GM21447 (cell line): ENCODE measurements around the gene THOC3.
A peak's percentile ranks its signal among the peaks of the same experiment; 100 is the strongest.
"Not testable (repeated sequence)": the region's sequence is repeated elsewhere in the genome, so short reads cannot be mapped to it uniquely, and the experiment has no call there.

ENCODE experiments used
- ATAC-seq: cut with Tn5 transposase; IDR thresholded peaks from one replicate; pipeline ENCODE4 v1.9.1; 2021; ENCODE audit not compliant: unreplicated experiment

The THOC3 gene, protein sequence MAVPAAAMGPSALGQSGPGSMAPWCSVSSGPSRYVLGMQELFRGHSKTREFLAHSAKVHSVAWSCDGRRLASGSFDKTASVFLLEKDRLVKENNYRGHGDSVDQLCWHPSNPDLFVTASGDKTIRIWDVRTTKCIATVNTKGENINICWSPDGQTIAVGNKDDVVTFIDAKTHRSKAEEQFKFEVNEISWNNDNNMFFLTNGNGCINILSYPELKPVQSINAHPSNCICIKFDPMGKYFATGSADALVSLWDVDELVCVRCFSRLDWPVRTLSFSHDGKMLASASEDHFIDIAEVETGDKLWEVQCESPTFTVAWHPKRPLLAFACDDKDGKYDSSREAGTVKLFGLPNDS

DNA sequence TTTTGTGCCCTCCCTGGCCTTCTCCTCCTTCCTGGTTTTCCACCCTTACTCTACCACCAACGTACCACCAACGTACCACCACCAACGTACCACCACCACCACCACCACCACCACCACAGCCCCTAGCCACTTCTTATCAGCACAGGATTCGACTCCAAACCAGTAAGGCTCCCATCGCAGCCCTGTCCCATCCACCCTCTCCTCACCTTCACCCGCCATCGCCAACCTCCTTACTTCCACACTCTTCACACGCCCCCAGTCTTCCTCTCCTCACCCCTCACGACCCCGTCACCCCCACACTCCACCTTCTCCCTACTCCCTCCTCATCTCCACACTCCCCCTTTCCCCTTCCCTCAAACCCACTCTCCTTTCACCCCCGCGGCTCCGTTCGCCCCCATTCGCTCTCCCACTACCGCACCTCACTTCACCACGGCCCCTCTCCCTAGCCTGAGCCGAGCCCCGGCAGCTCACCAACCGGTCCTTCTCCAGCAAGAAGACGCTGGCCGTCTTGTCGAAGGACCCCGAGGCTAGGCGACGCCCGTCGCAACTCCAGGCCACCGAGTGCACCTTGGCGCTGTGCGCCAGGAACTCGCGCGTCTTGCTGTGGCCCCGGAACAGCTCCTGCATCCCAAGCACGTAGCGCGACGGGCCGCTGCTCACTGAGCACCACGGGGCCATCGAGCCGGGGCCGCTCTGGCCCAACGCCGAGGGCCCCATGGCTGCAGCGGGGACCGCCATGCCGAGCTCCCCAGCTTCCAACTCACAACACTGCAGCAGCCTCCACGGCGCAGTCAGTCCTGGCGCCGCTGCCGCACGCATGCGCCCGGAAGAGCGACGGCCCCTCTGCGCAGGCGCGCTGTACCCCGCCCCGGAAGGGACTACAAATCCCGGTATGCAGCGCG is at the start of gene THOC3:
Gene THOC3 (minus strand): TSS at position 845 of the 902 bp plus-strand sequence. CDS start 107 bp downstream, at position 738.
- ATAC-seq = peak; percentile 97

DNA sequence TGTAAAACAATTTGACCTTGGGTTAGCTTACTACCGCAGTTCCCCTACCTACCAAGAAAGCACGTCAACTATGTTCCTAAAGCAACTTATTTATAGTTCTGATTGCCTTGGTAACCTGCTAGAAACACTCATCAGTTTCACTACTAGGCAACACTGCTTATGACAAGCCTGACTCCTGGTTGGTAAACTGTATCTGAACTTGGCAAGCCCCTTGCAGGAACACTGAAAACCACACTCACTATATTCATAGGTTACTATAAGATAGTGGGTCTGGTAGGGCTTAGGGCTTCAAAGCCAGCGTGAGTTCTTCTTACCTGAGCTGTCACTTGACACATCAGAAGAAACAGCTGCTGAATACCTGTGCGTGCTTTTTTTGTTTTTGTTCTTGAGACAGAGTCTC is 49.2 kb upstream of the THOC3 start:
- ATAC-seq = not testable (repeated sequence)

DNA sequence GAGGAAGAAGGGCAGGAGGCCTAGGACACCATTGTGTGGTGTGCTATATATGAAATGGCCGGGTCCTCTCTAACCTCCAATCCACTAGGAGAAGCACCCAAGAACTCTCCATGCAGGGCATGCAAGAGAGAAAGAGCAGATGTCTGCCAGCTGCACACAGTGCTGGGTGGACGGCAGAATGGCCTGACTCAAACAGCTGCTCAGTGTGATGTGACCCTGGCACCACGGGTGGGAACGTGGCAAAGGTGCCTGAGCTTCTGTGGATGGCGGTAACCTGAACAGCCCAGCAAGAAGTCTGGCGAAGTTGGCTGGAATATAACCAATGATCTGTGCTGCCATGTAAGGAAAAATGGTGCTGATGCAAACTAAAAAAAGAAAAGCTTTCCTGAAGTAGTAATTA is 46.2 kb upstream of the THOC3 start:
- not testable (repeated sequence) for ATAC-seq

GRCh38 chr5:176011088-176011487 is 43.0 kb upstream of the THOC3 start:
- ATAC-seq = not testable (repeated sequence)

DNA sequence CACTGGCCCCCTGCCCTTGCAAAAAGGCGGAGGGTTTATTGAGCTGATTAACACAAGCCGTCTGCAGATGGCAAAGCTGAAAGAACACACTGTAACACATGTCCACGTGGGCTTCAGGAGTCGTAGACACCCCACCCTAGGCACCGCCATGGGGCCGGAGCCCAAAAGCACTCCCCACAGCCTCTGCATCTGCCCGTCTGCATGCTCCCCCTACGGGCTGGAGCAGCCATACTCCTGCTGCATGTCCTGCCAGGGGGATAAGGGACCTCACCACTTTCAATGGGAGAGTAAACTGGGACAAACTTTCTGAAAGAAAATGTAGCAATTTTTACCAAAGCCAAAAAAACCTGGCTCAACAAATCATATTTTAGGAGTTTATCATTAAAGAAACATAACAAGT is 42.1 kb upstream of the THOC3 start:
- not testable (repeated sequence) for ATAC-seq

GRCh38 chr5:176007220-176007619 is 39.1 kb upstream of the THOC3 start:
- ATAC-seq = not testable (repeated sequence)

- not testable (repeated sequence) for ATAC-seq
These were observed 38.7 kb upstream of the THOC3 start for GRCh38 chr5:176006819-176007218.

GRCh38 chr5:175997979-175998378 is 29.9 kb upstream of the THOC3 start:
- not testable (repeated sequence) for ATAC-seq

GRCh38 chr5:175997495-175997894 is 29.4 kb upstream of the THOC3 start:
- not testable (repeated sequence) for ATAC-seq

DNA sequence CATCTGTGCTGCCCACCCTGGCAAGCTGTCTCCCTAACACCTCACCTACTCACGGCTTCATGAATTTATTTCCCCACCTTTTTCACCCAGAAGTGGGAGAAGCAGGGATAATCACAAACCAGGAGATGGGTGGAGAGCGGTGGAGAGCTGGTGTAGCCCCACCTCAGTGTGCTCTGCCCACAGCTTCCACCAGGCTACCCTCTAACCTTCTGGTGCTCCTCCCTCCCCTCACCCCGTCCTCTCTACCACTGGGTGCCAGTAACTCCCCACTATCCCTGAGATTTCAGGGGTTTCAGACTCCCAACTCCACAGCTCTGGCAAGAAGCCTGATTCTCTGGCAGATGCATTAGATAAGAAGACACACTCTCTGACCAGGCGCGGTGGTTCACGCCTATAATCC is 28.7 kb upstream of the THOC3 start:
- not testable (repeated sequence) for ATAC-seq

DNA sequence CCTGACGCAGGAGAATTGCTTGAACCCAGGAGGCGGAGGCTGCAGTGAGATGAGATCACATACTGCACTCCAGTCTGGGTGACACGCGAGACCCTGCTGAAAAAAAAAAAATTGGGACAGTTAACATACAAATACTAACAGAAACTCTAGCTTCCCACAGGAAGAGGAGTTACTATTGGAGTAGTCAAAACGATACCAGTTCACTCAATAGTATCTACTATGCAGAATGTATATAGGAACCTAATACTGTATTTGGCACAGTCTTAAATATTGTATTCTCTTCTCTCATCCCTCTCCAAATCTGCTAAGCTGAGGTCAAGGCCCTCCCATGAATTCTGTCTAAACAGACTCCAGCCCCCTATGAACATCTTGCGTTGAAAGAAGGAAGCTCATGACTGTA is 27.4 kb upstream of the THOC3 start:
- ATAC-seq = not testable (repeated sequence)

DNA sequence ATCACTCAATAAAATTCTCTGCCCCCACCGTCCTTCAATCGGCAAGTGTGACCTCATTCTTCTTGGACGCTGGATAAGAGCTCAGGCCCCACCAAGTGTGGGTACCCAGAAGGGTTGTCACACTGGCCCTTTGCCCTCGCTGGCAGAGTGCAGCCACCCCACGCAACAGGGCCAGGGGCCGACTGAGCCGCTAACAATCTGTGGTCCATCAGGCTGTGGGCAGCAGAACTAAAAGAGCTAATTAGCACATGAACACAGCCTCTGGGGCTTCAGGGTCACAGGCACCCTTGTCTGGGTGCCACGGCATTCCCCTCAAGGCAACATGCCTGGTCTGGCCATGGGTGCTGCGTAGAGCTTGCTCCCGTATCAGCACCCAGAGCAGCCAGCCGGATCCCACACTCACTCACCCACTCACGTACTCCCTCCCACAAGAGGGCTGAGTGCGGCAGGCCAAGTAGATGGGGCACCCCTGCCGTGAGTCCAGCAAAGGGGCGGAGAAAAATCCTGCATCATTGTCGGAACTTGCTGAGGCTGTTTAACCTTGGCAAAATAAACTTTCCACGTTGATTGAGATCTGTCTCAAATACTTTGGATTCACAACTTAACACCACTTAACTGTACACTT is 11.4 kb upstream of the THOC3 start:
- not testable (repeated sequence) for ATAC-seq

- peak; percentile 30 for ATAC-seq
These were observed 266 bp upstream of the THOC3 start for GRCh38 chr5:175968381-175968780.

- not testable (repeated sequence) for ATAC-seq
These were observed 5.8 kb downstream of the THOC3 start for GRCh38 chr5:175962329-175962728.

DNA sequence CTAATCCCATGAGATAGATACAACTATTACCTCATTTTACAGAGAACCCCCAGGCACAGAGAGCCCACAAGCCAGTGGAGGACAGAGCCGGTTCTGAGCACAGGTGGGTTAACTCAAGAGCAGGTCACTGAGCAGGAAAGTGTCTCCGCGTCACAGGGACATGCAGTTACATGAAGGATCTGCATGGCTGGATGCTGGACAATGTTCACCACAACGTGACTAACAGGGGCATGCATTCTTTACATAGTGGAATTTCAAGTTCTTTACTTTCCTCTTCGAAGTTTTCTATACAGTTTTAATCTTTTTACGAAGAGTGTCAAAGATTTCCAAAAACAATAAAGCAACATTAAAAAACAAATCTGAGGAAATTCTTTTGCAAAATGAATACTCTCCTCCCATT is 7.9 kb downstream of the THOC3 start:
- ATAC-seq = not testable (repeated sequence)

- ATAC-seq = not testable (repeated sequence)
These were observed 9.6 kb downstream of the THOC3 start for GRCh38 chr5:175958515-175958914.

GRCh38 chr5:175954107-175954506 is 14.0 kb downstream of the THOC3 start:
- not testable (repeated sequence) for ATAC-seq

GRCh38 chr5:175952810-175953209 is 15.3 kb downstream of the THOC3 start:
- ATAC-seq = not testable (repeated sequence)

GRCh38 chr5:175951339-175951969 is 16.7 kb downstream of the THOC3 start:
- ATAC-seq = not testable (repeated sequence)

GRCh38 chr5:175948329-175949108 is 19.6 kb downstream of the THOC3 start:
- not testable (repeated sequence) for ATAC-seq
